Right ventricle myocardium inferior (tissue), 1 donor: ENCODE results near the gene UQCR11. TPM values are rescaled to one million over a fixed set of nuclear protein-coding genes. Genes with fewer than 3 reads are reported as not detected.

ENCODE experiments used
- ATAC-seq: fragments of 200-7000 bp; cut with Tn5 transposase; one replicate; pipeline ENCODE4 v1.9.1; 2020; ENCODE audit warnings: mild to moderate bottlenecking, moderate library complexity
- DNase-seq: peaks from one replicate; pipeline ENCODE4 v3.0.0; 2021; ENCODE audit errors: missing footprints
- intact Hi-C: fragments of 100-400 bp; cut with DNase I; formaldehyde crosslinking; loops from one replicate; pipeline ENCODE4 v1.11.0; 2022
- long read RNA-seq: library from polyadenylated mRNA; unstranded; transcript quantifications from one replicate; pipeline ENCODE4 v2.0.0, GENCODE V29; 2021
- total RNA-seq: library from RNA; stranded (reverse); fragmentation: NEBNext Ultra II Directional; extraction: Animal tissue kit (Norgen Biotek cat#: 25700); gene quantifications from one replicate; pipeline ENCODE4 v1.2.1, GENCODE V29; 2021
- donor health status: DM: no; HTN: yes; CAD: no; lungs with severe emphysema.

Gene UQCR11
- 1,146 TPM for total RNA-seq
- long read RNA-seq, transcript UQCR11-203 (3 exons, 1,324 nt), result major isoform, 491 of 504 reads
- long read RNA-seq, partial matches to known transcripts, result 11 of 504 reads
- long read RNA-seq, other reads (novel, unspliced or antisense), result 1 of 504 reads

DNA sequence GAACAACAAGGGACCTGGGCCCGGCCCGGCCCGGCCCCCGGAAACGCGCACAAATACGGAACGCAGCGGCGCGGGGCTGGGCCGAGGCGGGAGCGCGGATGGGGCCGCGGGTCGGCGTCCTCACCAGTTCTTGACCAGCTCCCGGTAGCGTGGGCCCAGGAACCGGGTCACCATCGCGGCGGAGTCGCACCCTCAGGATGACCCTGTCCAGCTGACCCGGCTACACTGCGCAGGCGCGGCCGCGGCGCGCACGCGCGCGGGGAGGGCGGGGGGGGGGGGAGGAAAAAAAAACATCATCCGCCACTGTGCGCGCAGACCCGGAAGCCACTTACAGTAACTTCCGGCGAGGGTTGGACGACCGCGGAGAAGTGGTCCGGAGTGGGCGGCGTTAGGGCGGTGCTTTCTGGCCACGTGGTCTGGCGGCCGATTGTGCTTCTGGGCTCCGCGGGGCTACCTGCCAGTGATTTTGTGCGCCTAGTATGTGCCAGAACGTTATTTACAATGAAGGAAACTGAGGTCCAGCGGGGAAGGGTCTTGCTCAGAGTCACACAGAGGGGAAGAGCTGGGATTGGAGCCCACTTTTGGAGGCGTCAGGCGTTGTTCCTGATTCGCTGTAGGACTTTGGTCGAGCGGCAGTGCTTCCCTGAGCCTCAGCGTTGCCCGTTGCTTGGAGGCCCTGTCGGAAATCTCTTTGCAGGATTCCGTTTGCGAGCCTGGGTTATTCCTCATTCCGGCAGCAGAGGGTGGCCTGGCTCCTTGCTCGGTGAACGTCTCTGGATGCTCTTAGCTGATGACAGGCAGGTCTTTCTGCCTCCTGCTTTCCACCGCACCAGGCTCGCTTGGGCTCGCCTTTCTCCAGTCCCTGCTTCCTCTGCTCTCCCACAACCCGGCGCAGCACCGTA lies at the start of gene UQCR11:
Gene UQCR11 (minus strand): TSS at position 227 of the 902 bp plus-strand sequence. CDS start 53 bp downstream, at position 174.
- intact Hi-C loops, result loop anchor here (2.0 to 5.0 kb wide), 2 partner anchors 47 to 67 kb away; partner anchors contain the start of gene TCF3
- ATAC-seq (peak; percentile 96), DNase-seq (peak; percentile 97)

- ATAC-seq, result no peak
- no peak for DNase-seq
- intact Hi-C loops, result loop anchor here (5.0 kb wide), 1 partner anchor 87 kb away; the partner anchor contains the start of gene MEX3D
Measured at GRCh38 chr19:1654178-1654792, 49.0 kb upstream of the UQCR11 start.

DNA sequence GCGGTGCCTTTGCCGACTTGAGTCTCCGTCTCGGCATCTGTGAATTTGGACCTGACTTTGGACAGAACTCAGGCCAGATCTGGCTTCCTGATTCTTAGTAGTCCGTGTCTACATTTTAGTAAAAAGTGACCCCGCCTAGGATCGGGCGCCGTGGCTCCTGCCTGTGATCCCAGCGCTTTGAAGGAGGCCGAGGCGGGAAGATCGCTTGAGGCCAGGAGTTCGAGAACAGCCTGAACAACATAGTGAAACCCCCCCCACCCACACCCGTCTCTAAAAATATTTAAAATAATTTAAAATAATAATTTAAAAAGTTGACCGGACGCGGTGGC lies 48.0 kb upstream of the UQCR11 start:
- intact Hi-C loops, result loop anchor here (2.0 to 5.0 kb wide), 2 partner anchors 46 to 86 kb away; partner anchors contain the start of gene MEX3D
- ATAC-seq (peak; percentile 3), DNase-seq (no peak)

- ATAC-seq (peak; percentile 99), DNase-seq (peak; percentile 99)
- intact Hi-C loops, result loop anchor here (2.0 to 5.0 kb wide), 2 partner anchors 46 to 85 kb away; partner anchors contain the start of gene MEX3D
Measured at GRCh38 chr19:1652471-1653299, 47.4 kb upstream of the UQCR11 start, which contains the start of gene TCF3. TCF3 (minus strand) TSS chr19:1652615; CDS start chr19:1650248, 2,367 bp downstream.

GRCh38 chr19:1651568-1652291 lies 46.5 kb upstream of the UQCR11 start:
- ATAC-seq, result no peak
- intact Hi-C loops, result loop anchor here (2.0 to 5.0 kb wide), 2 partner anchors 45 to 84 kb away; partner anchors contain the start of gene MEX3D
- DNase-seq, result no peak

GRCh38 chr19:1650650-1651567 lies 45.6 kb upstream of the UQCR11 start:
- DNase-seq (no peak), ATAC-seq (no peak)
- intact Hi-C loops, result loop anchor here (5.0 kb wide), 1 partner anchor 84 kb away; the partner anchor contains the start of gene MEX3D

DNA sequence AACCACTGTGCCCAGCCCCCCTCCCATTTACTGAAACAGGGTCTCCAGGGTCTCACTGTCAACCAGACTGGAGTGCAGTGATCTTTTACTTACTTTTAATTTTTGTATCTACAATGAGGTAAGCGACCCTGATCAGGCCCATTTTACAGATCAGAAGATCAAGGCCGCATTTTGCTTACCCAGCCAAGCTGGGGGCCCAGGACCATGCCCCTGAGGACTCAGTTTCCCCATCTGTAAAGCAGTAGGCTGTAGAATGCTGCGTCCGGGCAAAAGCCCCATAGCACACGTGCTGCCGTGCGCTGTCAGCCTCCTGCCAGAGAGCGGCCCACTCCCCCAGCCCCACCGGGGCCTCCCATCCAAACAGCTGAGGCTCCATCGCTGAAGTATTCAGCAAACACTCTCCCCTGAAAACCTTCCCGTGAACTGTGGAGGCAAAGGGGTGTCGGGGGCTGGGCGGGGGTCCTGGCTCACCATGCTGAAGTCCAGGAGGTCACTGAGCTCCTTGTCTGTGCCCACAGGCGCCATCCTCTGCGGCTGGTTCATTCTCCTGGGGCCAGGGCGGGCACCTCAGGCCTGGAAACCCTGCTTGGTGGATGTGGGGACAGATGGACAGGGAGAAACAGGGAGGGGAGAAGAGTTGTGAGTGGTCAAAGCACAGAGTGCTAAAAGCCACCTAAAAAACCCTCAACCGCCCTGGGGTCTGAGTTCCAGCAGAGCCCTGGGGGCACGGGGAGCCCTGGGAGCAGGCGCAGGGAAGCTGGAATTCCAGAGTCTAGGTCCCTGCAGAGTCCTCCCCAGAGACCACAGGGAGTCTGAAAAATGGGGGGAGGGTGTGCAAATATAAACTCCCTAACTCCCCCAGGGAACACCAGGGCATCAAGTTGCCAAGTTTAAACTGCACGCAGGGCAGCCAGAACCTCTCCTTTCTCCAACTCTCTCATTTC lies 44.7 kb upstream of the UQCR11 start:
- intact Hi-C loops, result loop anchor here (5.0 kb wide), 1 partner anchor 83 kb away; the partner anchor contains the start of gene MEX3D
- ATAC-seq (no peak), DNase-seq (no peak)

- no peak for ATAC-seq
- no peak for DNase-seq
- intact Hi-C loops, result no loop called here
Measured at GRCh38 chr19:1648920-1649541, 43.8 kb upstream of the UQCR11 start.

GRCh38 chr19:1648459-1648849 lies 43.2 kb upstream of the UQCR11 start:
- no peak for ATAC-seq
- DNase-seq, result no peak
- intact Hi-C loops, result no loop called here

- DNase-seq (no peak), ATAC-seq (no peak)
- intact Hi-C loops, result no loop called here
Measured at GRCh38 chr19:1647501-1648458, 42.5 kb upstream of the UQCR11 start.

GRCh38 chr19:1646659-1647453 lies 41.6 kb upstream of the UQCR11 start:
- no peak for ATAC-seq
- no peak for DNase-seq

DNA sequence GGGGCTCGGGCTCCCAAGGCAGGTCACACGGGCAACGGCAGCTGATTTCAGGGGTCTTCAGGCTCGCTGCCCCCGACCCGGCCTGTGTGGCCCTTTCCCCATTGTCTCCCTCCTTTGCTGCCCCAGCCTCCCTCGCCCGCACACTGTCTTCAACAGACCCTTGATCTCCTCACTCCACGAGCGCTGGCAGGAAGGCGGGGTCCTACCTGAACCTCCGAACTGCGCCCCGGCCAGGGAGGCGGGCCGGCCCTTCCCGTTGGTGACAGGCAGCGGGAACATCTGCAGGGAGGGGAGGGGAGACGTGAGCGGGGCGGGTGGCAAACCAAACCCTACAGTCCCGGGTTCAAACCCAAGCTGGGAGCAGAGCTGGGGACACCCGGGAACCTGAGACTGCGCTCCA lies 40.9 kb upstream of the UQCR11 start:
- DNase-seq, result no peak
- ATAC-seq, result no peak
- intact Hi-C loops, result no loop called here

More at GRCh38 chr19:1646659-1647453, 41.6 kb upstream of the UQCR11 start:
- intact Hi-C loops, result no loop called here

GRCh38 chr19:1645299-1645698 lies 40.0 kb upstream of the UQCR11 start:
- intact Hi-C loops, result no loop called here
- no peak for DNase-seq
- no peak for ATAC-seq
